ENCODE results near the gene FXYD5.

Gene FXYD5

DNA sequence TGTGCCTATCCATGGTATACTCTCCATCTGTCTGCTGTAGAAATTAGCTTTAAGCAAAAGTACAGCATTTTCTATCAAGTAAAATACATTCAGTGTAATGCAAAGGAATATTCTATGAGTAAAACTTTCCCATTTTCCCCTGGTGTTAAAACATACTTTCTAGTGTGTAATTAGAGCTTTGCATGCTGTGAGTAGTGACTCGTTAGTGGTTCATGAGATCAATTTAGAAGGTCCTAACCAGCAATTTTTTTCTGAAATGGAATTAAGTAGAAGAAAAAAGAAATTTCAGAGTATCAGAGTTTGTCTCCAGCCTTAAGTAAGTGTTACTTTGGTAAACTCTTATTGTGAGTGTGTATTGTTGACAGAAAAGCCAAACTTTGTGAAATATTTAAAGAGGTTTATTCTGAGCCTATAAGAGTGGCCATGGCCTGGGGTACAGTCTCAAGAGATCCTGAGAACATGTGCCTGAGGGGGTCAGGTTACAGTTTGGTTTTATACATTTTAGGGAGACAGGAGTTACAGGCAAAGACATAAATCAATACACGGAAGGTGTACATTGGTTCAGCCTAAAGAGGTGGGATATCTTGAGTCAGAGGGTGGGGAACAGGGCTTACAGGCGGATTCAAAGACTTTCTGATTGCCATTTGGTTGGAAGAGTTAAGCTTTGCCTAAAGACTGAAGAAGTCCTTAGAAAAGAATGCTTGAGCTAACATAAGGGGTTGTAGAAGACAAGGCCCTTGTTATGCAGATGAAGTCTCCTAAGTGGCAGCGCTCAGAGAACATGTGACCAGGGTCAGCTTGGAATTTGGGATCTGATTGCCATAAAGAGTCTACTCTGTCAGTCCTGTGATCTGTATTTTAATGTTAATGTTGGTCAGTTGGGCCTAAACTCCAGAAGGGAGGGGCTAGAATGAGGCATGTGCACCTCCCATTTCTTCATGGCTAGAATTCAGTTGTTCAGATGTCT lies 48.5 kb downstream of the FXYD5 start:
- H3K27me3 ChIP-seq, result peaks cover 21% of the 10 kb centered on the region
- TF ChIP-seq, protein P1, sequence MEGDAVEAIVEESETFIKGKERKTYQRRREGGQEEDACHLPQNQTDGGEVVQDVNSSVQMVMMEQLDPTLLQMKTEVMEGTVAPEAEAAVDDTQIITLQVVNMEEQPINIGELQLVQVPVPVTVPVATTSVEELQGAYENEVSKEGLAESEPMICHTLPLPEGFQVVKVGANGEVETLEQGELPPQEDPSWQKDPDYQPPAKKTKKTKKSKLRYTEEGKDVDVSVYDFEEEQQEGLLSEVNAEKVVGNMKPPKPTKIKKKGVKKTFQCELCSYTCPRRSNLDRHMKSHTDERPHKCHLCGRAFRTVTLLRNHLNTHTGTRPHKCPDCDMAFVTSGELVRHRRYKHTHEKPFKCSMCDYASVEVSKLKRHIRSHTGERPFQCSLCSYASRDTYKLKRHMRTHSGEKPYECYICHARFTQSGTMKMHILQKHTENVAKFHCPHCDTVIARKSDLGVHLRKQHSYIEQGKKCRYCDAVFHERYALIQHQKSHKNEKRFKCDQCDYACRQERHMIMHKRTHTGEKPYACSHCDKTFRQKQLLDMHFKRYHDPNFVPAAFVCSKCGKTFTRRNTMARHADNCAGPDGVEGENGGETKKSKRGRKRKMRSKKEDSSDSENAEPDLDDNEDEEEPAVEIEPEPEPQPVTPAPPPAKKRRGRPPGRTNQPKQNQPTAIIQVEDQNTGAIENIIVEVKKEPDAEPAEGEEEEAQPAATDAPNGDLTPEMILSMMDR (IDR thresholded peaks at IDR 0.05), result no peak
- H3K4me3 ChIP-seq (ENCODE audit: low read depth in 1 of 2, low read length in 1 of 2), result no peak overlapping the region
- H3K4me1 ChIP-seq (ENCODE audit: control insufficient read depth in 1 of 2, insufficient read depth in 1 of 2, low read depth in 1 of 2, low read length in 1 of 2), result peaks cover 4 to 9% of the 10 kb centered on the region in 2 experiments
- H3K9me3 ChIP-seq, result no peaks in the 10 kb centered on the region
- H3K36me3 ChIP-seq, result no peaks in the 10 kb centered on the region
- no peak overlapping the region for H3K27ac ChIP-seq

DNA sequence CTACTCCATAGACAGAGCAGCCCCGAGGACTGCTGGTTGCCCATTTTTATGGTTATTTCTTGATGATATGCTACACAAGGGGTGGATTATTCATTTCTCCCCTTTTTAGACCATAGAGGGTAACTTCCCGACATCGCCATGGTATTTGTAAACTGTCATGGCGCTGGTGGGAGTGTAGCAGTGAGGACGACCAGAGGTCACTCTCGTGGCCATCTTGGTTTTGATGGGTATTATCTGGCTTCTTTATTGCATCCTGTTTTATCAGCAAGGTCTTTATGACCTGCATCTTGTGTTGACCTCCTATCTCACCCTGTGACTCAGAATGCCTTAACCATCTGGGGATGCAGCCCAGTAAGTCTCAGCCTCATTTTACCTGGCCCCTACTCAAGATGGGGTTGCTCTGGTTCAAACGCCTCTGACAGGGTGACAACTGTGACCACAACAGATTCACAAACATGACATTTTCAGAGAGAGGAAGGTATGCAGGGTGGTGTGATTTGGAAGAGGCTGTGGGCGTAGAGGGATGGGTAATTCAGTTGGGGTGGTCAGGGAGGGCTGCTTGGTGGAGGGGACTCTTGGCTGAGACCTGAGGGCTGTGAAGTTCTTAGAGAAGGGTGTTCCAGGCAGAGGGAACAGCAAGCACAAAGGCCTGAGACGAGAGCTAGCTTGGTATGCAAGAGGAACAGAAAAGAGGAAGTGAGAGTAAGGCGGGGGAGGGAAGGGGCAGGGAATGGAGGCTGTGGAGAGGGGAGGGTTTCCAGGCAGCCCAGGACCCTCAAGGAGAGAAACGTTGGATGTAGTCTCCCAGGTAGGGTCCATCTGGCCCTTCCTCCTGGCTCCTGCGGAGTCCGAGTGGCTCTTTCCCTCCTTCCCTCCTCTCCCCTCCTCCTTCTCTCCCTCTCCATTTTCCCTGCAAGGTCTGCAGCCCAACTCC lies 50.5 kb downstream of the FXYD5 start:
- H3K4me1 ChIP-seq (ENCODE audit: control insufficient read depth in 1 of 2, insufficient read depth in 1 of 2, low read depth in 1 of 2, low read length in 1 of 2), result peaks cover 4 to 9% of the 10 kb centered on the region in 2 experiments
- TF ChIP-seq, protein P1 (IDR thresholded peaks at IDR 0.05), result no peak
- no peaks in the 10 kb centered on the region for H3K9me3 ChIP-seq
- no peak overlapping the region for H3K4me3 ChIP-seq (ENCODE audit: low read depth in 1 of 2, low read length in 1 of 2)
- H3K27me3 ChIP-seq, result peaks cover 21% of the 10 kb centered on the region
- H3K36me3 ChIP-seq, result no peaks in the 10 kb centered on the region
- H3K27ac ChIP-seq, result peak overlapping the region; percentile 61

DNA sequence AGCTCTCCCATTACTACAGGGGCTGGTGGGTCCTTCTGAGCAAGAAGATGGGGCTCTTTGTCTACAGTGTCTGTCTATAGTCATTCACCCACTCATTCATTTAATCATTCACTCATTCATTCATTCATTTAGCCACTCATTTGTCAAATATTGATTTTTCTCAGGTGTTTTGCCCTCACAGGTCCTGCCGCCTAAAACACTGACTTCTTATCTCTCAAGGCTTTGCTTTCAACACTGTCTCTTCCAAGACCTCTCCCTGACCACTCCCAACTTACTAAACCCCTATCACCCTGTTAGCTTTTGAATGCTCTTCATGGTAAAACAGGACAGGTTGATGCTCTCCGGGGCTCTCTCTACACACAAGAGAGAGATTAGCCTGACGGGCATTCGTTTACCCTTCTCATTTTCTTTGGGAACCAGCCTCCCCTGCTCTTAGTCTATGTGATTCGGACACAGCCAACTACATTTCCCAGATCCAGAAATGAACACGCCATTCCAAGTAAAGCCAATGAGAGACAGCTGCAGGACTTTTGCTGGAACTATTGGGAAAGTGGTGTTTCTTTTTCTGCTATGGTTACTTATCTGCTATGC lies 51.3 kb downstream of the FXYD5 start:
- Histone ChIP-seq H3K9me3 (no peaks in the 10 kb centered on the region), H3K4me1 (ENCODE audit: control insufficient read depth in 1 of 2, insufficient read depth in 1 of 2, low read depth in 1 of 2, low read length in 1 of 2) (peaks cover 4 to 9% of the 10 kb centered on the region in 2 experiments), H3K27me3 (peaks cover 21% of the 10 kb centered on the region), H3K27ac (no peak overlapping the region), H3K36me3 (no peaks in the 10 kb centered on the region), H3K4me3 (ENCODE audit: low read depth in 1 of 2, low read length in 1 of 2) (no peak overlapping the region)
- TF ChIP-seq, protein P1 (IDR thresholded peaks at IDR 0.05), result no peak

DNA sequence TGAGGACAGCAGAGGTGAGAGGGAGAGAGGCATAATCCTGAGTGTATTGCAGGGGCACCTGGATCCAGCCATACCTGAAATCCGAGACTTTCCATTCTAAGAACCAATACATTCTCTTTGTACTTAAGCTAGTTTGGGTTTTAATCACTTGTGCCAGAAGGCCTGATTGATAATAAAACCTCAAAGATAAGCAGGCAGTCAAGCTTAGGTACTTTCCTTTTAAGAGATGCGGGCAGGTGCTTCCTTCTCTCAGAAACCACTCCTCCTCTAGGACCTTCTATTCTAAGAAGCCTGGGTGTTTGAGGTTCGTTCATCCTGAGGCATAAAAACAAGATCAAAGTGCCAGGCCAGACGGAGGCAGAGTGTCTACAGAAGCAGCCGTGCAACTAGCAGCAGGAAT lies 51.8 kb downstream of the FXYD5 start:
- no peak overlapping the region for H3K27ac ChIP-seq
- peaks cover 25% of the 10 kb centered on the region for H3K27me3 ChIP-seq
- no peaks in the 10 kb centered on the region for H3K36me3 ChIP-seq
- no peaks in the 10 kb centered on the region for H3K9me3 ChIP-seq
- peaks cover 4 to 9% of the 10 kb centered on the region in 2 experiments for H3K4me1 ChIP-seq (ENCODE audit: control insufficient read depth in 1 of 2, insufficient read depth in 1 of 2, low read depth in 1 of 2, low read length in 1 of 2)
- TF ChIP-seq, protein P1 (IDR thresholded peaks at IDR 0.05), result no peak
- no peak overlapping the region for H3K4me3 ChIP-seq (ENCODE audit: low read depth in 1 of 2, low read length in 1 of 2)

DNA sequence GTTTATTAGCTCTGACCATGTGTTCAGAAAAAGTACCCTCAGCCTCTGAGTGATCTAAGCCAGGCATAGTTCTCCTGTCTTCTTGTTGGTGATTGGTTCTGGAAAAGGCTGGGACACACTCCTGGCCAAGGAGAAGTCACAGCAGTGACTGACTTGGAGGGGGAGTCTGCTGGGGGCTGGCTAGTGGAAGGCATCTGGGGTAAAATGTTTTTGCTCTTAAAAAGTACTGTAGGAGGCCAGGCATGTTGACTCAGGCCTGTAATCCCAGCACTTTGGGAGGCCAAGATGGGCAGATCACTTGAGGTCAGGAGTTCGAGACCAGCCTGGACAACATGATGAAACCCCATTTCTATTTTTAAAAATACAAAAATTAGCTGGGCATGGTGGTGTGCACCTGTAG lies 52.3 kb downstream of the FXYD5 start:
- TF ChIP-seq, protein P1 (IDR thresholded peaks at IDR 0.05), result no peak
- H3K4me3 ChIP-seq (ENCODE audit: low read depth in 1 of 2, low read length in 1 of 2), result no peak overlapping the region
- peaks cover 7 to 9% of the 10 kb centered on the region in 2 experiments for H3K4me1 ChIP-seq (ENCODE audit: control insufficient read depth in 1 of 2, insufficient read depth in 1 of 2, low read depth in 1 of 2, low read length in 1 of 2)
- peaks cover 30% of the 10 kb centered on the region for H3K27me3 ChIP-seq
- H3K9me3 ChIP-seq, result no peaks in the 10 kb centered on the region
- H3K27ac ChIP-seq, result no peak overlapping the region
- H3K36me3 ChIP-seq, result no peaks in the 10 kb centered on the region
